ENCODE data around the gene TRIO. TPM values are rescaled to one million over a fixed set of nuclear protein-coding genes. Genes with fewer than 3 reads are reported as not detected.

TRIO gene
- total RNA-seq, 6 donors from 2014 or later = 138 to 408 (median 156) TPM

DNA sequence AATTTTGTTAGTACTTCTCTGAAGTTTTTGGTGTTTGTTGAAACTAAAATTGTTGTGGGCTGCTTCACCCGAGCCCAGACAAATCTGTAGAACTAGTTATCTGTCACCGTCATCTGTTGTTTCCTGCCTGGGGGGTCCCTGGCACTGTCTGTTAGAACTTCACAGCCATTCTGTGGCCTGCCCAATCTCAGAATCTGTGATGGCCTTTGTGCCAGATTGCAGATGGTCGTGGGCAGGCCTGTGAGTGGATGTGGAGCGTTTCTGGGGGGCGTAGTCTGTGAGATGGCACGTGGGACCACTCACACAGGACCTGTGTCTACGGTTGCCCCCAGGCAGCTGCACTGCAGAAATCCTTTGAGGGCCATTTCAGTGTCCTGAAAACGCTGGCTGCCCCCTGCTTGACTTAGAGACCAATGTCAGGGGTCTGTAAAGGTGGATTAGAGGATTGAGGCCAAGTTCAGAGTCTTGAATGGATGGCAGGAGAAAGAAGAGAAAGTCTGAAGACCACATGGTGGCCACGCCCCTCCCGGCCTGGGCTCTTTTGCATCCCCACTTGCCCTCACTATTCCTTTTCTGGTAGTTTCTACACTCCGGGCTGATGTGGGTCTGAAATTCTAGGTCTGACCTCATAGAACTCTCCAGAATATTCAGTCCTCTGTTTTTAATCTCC, 38.3 kb downstream of the TRIO start:
- ATAC-seq (ENCODE audit: low FRiP score in 2 of 2) (no peak), DNase-seq (no peak)
- 82 to 90% methylated on average over 5 to 11 of the region's 11 CpGs for WGBS, 2 donors
- Histone ChIP-seq H3K4me1 (peaks cover 26 to 49% (median 37%) of the 10 kb centered on the region in 4 donors), H3K27ac (no peak overlapping the region), H3K36me3 (no peaks in the 10 kb centered on the region), H3K27me3 (no peaks in the 10 kb centered on the region), H3K9me3 (no peaks in the 10 kb centered on the region), H3K4me3 (no peak overlapping the region)
- TF ChIP-seq, protein P1, sequence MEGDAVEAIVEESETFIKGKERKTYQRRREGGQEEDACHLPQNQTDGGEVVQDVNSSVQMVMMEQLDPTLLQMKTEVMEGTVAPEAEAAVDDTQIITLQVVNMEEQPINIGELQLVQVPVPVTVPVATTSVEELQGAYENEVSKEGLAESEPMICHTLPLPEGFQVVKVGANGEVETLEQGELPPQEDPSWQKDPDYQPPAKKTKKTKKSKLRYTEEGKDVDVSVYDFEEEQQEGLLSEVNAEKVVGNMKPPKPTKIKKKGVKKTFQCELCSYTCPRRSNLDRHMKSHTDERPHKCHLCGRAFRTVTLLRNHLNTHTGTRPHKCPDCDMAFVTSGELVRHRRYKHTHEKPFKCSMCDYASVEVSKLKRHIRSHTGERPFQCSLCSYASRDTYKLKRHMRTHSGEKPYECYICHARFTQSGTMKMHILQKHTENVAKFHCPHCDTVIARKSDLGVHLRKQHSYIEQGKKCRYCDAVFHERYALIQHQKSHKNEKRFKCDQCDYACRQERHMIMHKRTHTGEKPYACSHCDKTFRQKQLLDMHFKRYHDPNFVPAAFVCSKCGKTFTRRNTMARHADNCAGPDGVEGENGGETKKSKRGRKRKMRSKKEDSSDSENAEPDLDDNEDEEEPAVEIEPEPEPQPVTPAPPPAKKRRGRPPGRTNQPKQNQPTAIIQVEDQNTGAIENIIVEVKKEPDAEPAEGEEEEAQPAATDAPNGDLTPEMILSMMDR (IDR thresholded peaks at IDR 0.05) = no peak
- TF ChIP-seq POLR2AphosphoS5 (IDR thresholded peaks at IDR 0.05) (no peak), POLR2A (IDR thresholded peaks at IDR 0.05) (no peak), EP300 (IDR thresholded peaks at IDR 0.05) (no peak)

- no peak for DNase-seq
- H3K27ac ChIP-seq = peak overlapping the region in 1 of 4 donors; percentile 32
- no peaks in the 10 kb centered on the region for H3K9me3 ChIP-seq
- no peak for ATAC-seq (ENCODE audit: low FRiP score in 2 of 2)
- H3K27me3 ChIP-seq = no peaks in the 10 kb centered on the region
- TF ChIP-seq EP300 (IDR thresholded peaks at IDR 0.05) (no peak), POLR2A (IDR thresholded peaks at IDR 0.05) (no peak), POLR2AphosphoS5 (IDR thresholded peaks at IDR 0.05) (no peak)
- TF ChIP-seq, protein P1 (IDR thresholded peaks at IDR 0.05) = no peak
- no peaks in the 10 kb centered on the region for H3K36me3 ChIP-seq
- H3K4me1 ChIP-seq = peaks cover 38 to 60% (median 42%) of the 10 kb centered on the region in 4 donors
- H3K4me3 ChIP-seq = no peak overlapping the region
- WGBS, 2 donors = 89 to 91% methylated on average over 3 to 5 of the region's 5 CpGs
Observed at GRCh38 chr5:14182761-14183160, 39.6 kb downstream of the TRIO start.

DNA sequence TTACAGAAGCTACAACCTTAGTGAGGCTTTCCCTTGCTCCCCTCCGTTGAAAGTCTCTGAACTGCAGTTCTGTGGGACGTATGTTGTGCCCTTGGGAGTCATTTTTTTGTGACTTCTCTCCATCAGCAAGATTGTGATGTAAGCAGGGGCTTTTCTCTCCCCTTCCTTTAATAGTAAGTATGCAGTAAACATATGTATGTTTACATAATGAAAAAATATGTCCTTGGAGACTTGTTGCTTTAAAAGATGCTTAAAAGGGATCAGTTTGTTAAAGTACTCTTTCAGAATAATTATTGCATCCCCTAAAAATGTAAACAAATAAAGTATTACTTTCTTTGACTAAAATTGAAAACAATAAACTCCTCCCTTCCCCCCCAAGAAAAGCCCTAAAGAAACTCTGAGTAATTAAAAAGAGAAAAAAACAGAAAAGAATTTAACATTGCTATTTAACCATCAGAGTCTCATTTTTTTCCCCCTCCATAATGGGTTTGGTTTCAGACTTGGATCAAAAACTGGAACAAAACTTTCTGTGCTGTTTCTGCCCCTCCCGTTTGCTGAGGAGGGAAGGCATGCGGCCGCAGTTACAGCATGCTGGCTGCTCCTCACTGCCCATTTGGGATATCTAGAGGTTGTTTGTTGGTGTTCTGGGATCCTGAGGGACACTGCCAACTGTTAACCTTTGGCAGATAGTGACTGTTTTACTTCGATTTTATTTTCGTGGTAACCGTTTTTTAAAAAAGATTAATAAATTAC, 40.2 kb downstream of the TRIO start:
- H3K4me3 ChIP-seq = no peak overlapping the region
- H3K27me3 ChIP-seq = no peaks in the 10 kb centered on the region
- DNase-seq (no peak), ATAC-seq (ENCODE audit: low FRiP score in 2 of 2) (peak in 1 of 2 donors; percentile 54)
- TF ChIP-seq POLR2AphosphoS5 (IDR thresholded peaks at IDR 0.05) (no peak), EP300 (IDR thresholded peaks at IDR 0.05) (no peak), POLR2A (IDR thresholded peaks at IDR 0.05) (no peak)
- TF ChIP-seq, protein P1 (IDR thresholded peaks at IDR 0.05) = no peak
- H3K4me1 ChIP-seq = peaks cover 41 to 58% (median 45%) of the 10 kb centered on the region in 4 donors
- 52 to 62% methylated on average over 8 of the region's 8 CpGs for WGBS, 2 donors
- no peaks in the 10 kb centered on the region for H3K9me3 ChIP-seq
- peak overlapping the region in 2 of 4 donors; percentile 31 to 32 for H3K27ac ChIP-seq
- H3K36me3 ChIP-seq = no peaks in the 10 kb centered on the region

- Histone ChIP-seq H3K4me3 (no peak overlapping the region), H3K4me1 (peaks cover 37 to 62% (median 45%) of the 10 kb centered on the region in 4 donors), H3K36me3 (no peaks in the 10 kb centered on the region), H3K27me3 (no peaks in the 10 kb centered on the region), H3K9me3 (no peaks in the 10 kb centered on the region), H3K27ac (peak overlapping the region in 2 of 4 donors; percentile 31 to 32)
- TF ChIP-seq EP300 (IDR thresholded peaks at IDR 0.05) (no peak), POLR2A (IDR thresholded peaks at IDR 0.05) (no peak), POLR2AphosphoS5 (IDR thresholded peaks at IDR 0.05) (no peak)
- TF ChIP-seq, protein P1 (IDR thresholded peaks at IDR 0.05) = no peak
- DNase-seq (no peak), ATAC-seq (ENCODE audit: low FRiP score in 2 of 2) (no peak)
- 75 to 87% methylated on average over 7 of the region's 7 CpGs for WGBS, 2 donors
Observed at GRCh38 chr5:14184082-14184481, 40.9 kb downstream of the TRIO start.

Measured in upper lobe of left lung (tissue), 6 donors.